Loucy (cell line): Measurements from ENCODE around the gene MYH7.

ENCODE experiments used
- H2AFZ ChIP-seq: fragments of 200-600 bp; sonication (generic); 2 replicates; pipeline ENCODE4 v1.6.0; 2016; ENCODE audit warnings: antibody characterized with exemption, mild to moderate bottlenecking, low read length, moderate library complexity
- H3F3A ChIP-seq: fragments of 200-600 bp; 2 replicates; pipeline ENCODE4 v1.6.0; 2016; ENCODE audit warnings: antibody characterized with exemption, low read depth, mild to moderate bottlenecking
- H3K27me3 ChIP-seq: fragments of 200-600 bp; sonication (generic); 2 replicates; pipeline ENCODE4 v1.6.1; 2014; ENCODE audit warnings: low read length, mild to moderate bottlenecking; ENCODE audit not compliant: insufficient read depth, poor library complexity, severe bottlenecking
- H3K36me3 ChIP-seq: fragments of 200-600 bp; sonication (generic); 2 replicates; pipeline ENCODE4 v1.6.1; 2016; ENCODE audit warnings: low read length; ENCODE audit not compliant: insufficient read depth
- H3K4me1 ChIP-seq: fragments of 200-600 bp; sonication (generic); 2 replicates; pipeline ENCODE4 v1.5.1; 2014; ENCODE audit warnings: low read length, mild to moderate bottlenecking; ENCODE audit not compliant: insufficient read depth, poor library complexity, severe bottlenecking
- H3K4me2 ChIP-seq: fragments of 200-600 bp; sonication (generic); 2 replicates; pipeline ENCODE4 v1.6.0; 2014; ENCODE audit warnings: antibody characterized with exemption, low read length, low read depth, mild to moderate bottlenecking; ENCODE audit not compliant: poor library complexity, severe bottlenecking
- H3K4me3 ChIP-seq: fragments of 200-600 bp; sonication (generic); 2 replicates; pipeline ENCODE4 v1.5.1; 2014; ENCODE audit warnings: low read length, mild to moderate bottlenecking, mixed read lengths; ENCODE audit not compliant: poor library complexity, severe bottlenecking
- H3K79me2 ChIP-seq: fragments of 200-600 bp; sonication (generic); 2 replicates; pipeline ENCODE4 v1.6.1; 2014; ENCODE audit warnings: low read length; ENCODE audit not compliant: insufficient read depth
- H3K9ac ChIP-seq: fragments of 200-600 bp; sonication (generic); 2 replicates; pipeline ENCODE4 v1.6.0; 2014; ENCODE audit warnings: mild to moderate bottlenecking, low read depth, low read length, moderate library complexity; ENCODE audit not compliant: poor library complexity, severe bottlenecking
- H3K9me2 ChIP-seq: fragments of 200-600 bp; sonication (generic); replicated peaks from 2 replicates; pipeline ENCODE4 v1.6.1; 2016; ENCODE audit warnings: low read depth, low read length, mixed read lengths
- H3K9me3 ChIP-seq: fragments of 200-600 bp; sonication (generic); 2 replicates; pipeline ENCODE4 v1.6.1; 2014; ENCODE audit warnings: mild to moderate bottlenecking, antibody characterized with exemption, low read length, low read depth; ENCODE audit not compliant: insufficient read depth
- H4K20me1 ChIP-seq: fragments of 200-600 bp; sonication (generic); 2 replicates; pipeline ENCODE4 v1.6.0; 2014; ENCODE audit warnings: antibody characterized with exemption, low read length, mild to moderate bottlenecking; ENCODE audit not compliant: insufficient read depth, poor library complexity, severe bottlenecking
- EZH2phosphoT487 ChIP-seq: fragments of 200-600 bp; IDR thresholded peaks from 2 replicates; pipeline ENCODE4 v1.6.1; 2018; ENCODE audit warnings: antibody characterized with exemption, mild to moderate bottlenecking, moderate library complexity, borderline replicate concordance
- TF ChIP-seq, protein P1 (sequence below): fragments of 200-600 bp; sonication (generic); conservative IDR thresholded peaks from 2 replicates; pipeline ENCODE4 v1.5.1; 2014; ENCODE audit warnings: mild to moderate bottlenecking, antibody characterized with exemption, low read length

The MYH7 gene

DNA sequence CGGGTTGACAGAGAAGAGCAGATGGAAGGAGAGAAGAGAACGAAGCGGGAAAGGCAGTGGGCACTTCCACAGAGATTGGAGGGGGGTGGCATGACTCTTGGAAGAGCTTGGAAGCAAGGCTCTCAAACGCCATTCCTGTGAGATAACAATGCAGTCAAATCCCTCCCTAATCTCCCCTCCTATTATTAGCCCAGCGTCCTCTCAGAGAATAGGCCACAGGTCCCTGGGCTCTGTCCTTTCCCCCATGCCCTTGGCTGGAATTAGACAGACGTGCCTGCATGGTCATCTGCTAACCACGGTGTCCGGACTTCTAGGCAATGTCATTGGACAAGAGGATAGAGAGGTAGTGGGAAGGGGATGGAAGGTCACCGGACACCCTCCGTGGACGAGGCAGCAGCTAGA, 8.0 kb upstream of the MYH7 start:
- Histone ChIP-seq H3K4me3 (no peak overlapping the region), H4K20me1 (no peaks in the 10 kb centered on the region), H3K9ac (no peak overlapping the region), H3K27me3 (no peaks in the 10 kb centered on the region), H3K9me3 (no peaks in the 10 kb centered on the region), H3K9me2 (no peaks in the 10 kb centered on the region), H3K36me3 (no peaks in the 10 kb centered on the region), H3F3A (no peaks in the 10 kb centered on the region), H3K4me2 (no peak overlapping the region), H2AFZ (no peak overlapping the region), H3K79me2 (no peaks in the 10 kb centered on the region), H3K4me1 (no peaks in the 10 kb centered on the region)
- TF ChIP-seq, protein P1, sequence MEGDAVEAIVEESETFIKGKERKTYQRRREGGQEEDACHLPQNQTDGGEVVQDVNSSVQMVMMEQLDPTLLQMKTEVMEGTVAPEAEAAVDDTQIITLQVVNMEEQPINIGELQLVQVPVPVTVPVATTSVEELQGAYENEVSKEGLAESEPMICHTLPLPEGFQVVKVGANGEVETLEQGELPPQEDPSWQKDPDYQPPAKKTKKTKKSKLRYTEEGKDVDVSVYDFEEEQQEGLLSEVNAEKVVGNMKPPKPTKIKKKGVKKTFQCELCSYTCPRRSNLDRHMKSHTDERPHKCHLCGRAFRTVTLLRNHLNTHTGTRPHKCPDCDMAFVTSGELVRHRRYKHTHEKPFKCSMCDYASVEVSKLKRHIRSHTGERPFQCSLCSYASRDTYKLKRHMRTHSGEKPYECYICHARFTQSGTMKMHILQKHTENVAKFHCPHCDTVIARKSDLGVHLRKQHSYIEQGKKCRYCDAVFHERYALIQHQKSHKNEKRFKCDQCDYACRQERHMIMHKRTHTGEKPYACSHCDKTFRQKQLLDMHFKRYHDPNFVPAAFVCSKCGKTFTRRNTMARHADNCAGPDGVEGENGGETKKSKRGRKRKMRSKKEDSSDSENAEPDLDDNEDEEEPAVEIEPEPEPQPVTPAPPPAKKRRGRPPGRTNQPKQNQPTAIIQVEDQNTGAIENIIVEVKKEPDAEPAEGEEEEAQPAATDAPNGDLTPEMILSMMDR: no peak
- no peak for TF ChIP-seq EZH2phosphoT487

DNA sequence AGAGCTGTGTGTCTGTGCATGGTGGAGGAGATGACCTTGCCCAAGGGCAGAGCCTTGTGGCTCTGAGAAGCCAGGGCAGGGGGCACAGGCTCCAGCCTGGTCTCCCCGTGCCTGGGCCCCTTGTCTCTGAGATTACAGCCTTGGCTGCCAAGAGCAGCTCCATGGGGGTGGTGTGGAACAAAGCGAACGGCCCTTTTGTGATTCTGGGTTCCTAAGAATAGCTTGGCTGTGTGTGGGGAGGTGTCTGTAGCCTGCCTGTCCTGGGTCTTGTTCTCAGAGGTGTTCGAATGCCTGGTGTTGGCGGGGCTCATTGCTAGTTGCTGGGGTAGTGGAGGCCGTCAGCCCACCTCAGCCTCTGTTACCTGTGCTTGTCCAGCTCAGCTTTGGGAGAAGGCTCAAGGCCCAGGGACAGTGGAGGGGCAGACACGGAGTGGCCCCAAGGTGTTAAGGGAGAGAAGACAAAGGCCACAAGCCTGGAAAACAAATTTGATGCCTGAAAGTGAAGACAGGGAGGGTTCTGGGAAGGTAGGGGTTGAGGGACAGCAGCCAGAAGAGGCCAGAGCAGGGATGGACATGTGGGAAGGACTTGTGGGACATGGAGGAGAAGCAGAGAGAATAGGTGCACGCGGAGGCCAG, 7.4 kb upstream of the MYH7 start:
- no peak for TF ChIP-seq EZH2phosphoT487
- TF ChIP-seq, protein P1: no peak
- no peaks in the 10 kb centered on the region for H3K9me3 ChIP-seq
- H3K4me2 ChIP-seq: no peak overlapping the region
- no peaks in the 10 kb centered on the region for H3K9me2 ChIP-seq
- no peaks in the 10 kb centered on the region for H3K4me1 ChIP-seq
- no peaks in the 10 kb centered on the region for H3K27me3 ChIP-seq
- no peaks in the 10 kb centered on the region for H4K20me1 ChIP-seq
- H3K36me3 ChIP-seq: no peaks in the 10 kb centered on the region
- no peak overlapping the region for H3K9ac ChIP-seq
- no peaks in the 10 kb centered on the region for H3F3A ChIP-seq
- H3K79me2 ChIP-seq: no peaks in the 10 kb centered on the region
- H2AFZ ChIP-seq: no peak overlapping the region
- H3K4me3 ChIP-seq: no peak overlapping the region

DNA sequence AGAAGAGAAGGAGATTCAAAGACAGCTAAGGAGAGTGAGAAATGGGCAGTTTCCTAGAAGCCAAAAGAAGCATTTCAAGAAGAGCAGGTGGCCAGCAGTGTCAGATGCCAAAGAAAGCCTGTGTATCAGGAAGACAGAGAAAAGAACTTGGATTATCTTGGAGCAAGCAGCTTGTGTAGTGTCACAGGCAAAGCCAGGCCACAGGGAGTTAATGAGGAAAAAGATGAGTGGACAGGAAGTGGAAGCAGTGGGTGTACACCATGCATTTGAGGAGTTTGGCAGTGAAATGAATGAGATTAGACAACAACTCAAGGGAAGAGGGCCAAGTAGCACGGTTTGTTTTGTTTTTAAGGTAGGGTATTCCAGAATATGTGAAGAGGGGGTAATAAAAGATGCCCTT, 5.6 kb upstream of the MYH7 start:
- Histone ChIP-seq H3K36me3 (no peaks in the 10 kb centered on the region), H4K20me1 (no peaks in the 10 kb centered on the region), H3K9me3 (no peaks in the 10 kb centered on the region), H3K4me1 (no peaks in the 10 kb centered on the region), H3K4me3 (no peak overlapping the region), H3K27me3 (no peaks in the 10 kb centered on the region), H3K9ac (no peak overlapping the region), H3K79me2 (no peaks in the 10 kb centered on the region), H3K9me2 (no peaks in the 10 kb centered on the region), H2AFZ (no peak overlapping the region), H3K4me2 (no peak overlapping the region), H3F3A (no peaks in the 10 kb centered on the region)
- TF ChIP-seq, protein P1: no peak
- no peak for TF ChIP-seq EZH2phosphoT487
